K562 (cell line): ENCODE data around the gene H2BK1.

Experiments used
- CCNT2 ChIP-seq: IDR thresholded peaks from 2 replicates; pipeline ENCODE4 v1.6.1; 2011; ENCODE audit warnings: borderline replicate concordance, low read depth, mild to moderate bottlenecking, moderate library complexity, mixed read lengths, low read length; ENCODE audit not compliant: insufficient read length; ENCODE audit errors: extremely low read depth
- CHD2 ChIP-seq: IDR thresholded peaks from 2 replicates; pipeline ENCODE4 v1.6.1; 2011; ENCODE audit warnings: low read depth, low read length
- FOXM1 ChIP-seq, 2 experiments: fragments of 450-650 bp in 1 of 2; sonication (generic) in 1 of 2; formaldehyde crosslinking in 1 of 2; IDR thresholded peaks; 2 replicates each; pipeline versions ENCODE4 v1.6.1 to v1.9.0; 2017 to 2022; ENCODE audit warnings: low read depth in 2 of 2, mild to moderate bottlenecking in 2 of 2, missing genetic modification reagents in 1 of 2, moderate library complexity in 1 of 2
- GABPB1 ChIP-seq: sonication (generic); formaldehyde crosslinking; IDR thresholded peaks from 2 replicates; pipeline ENCODE4 v1.8.0; 2022; ENCODE audit warnings: mild to moderate bottlenecking, missing genetic modification reagents
- RNF2 ChIP-seq: sonication (generic); IDR thresholded peaks from 2 replicates; pipeline ENCODE4 v1.6.1; 2016
- SMC3 ChIP-seq: conservative IDR thresholded peaks from 2 replicates; pipeline ENCODE4 v1.6.1; 2011; ENCODE audit warnings: low read depth, low read length, improper control_type of control experiment; ENCODE audit not compliant: insufficient read depth
- SP2 ChIP-seq: IDR thresholded peaks from 2 replicates; pipeline ENCODE4 v1.6.1; 2011; ENCODE audit warnings: mild to moderate bottlenecking, low read depth, low read length, moderate library complexity; ENCODE audit not compliant: poor library complexity, severe bottlenecking; ENCODE audit errors: extremely low read depth
- STAT5A ChIP-seq: IDR thresholded peaks from 2 replicates; pipeline ENCODE4 v1.6.1; 2012; ENCODE audit warnings: low read length, inconsistent platforms, borderline replicate concordance
- ZNF121 ChIP-seq: sonication (generic); formaldehyde crosslinking; conservative IDR thresholded peaks from 2 replicates; pipeline ENCODE4 v1.8.0; 2022; ENCODE audit warnings: missing genetic modification reagents
- TF ChIP-seq, protein P1 (sequence below), 3 experiments: IDR thresholded peaks in 2 of 3; conservative IDR thresholded peaks in 1 of 3; 2 replicates each; pipeline ENCODE4 v1.5.1; 2011 to 2012; ENCODE audit warnings: low read length in 3 of 3, mild to moderate bottlenecking in 3 of 3, control low read depth in 2 of 3, improper control_type of control experiment in 1 of 3, inconsistent platforms in 1 of 3, low read depth in 1 of 3, mixed read lengths in 1 of 3, moderate library complexity in 1 of 3; ENCODE audit not compliant: insufficient read depth in 2 of 3

DNA sequence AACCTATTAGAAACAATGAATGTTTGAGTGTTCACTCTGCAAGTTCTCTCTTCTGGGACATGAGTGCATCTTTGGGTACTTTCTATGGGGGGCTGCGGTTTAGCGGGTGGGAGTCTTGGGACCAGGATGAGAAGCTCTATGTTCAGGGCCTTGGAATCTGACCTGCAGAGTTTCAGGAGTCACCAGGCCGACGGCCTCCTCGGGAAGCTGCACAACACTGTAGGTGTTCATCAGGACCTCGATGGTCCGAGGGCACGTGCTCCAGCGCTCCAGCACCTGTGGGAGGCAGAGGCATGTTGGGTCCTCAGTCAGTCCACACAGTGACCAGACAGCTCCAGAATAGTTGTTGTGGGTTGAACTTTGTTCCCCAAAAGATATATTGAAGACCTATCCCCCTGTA is 33.9 kb downstream of the H2BK1 start:
- no peak for TF ChIP-seq RNF2
- no peak for TF ChIP-seq SMC3
- no peak for TF ChIP-seq CCNT2
- no peak for TF ChIP-seq CHD2
- no peak for TF ChIP-seq SP2
- no peak for TF ChIP-seq FOXM1 (IDR thresholded peaks at IDR 0.05; ENCODE audit: low read depth)
- no peak for TF ChIP-seq FOXM1 (CRISPR knock-in tag; IDR thresholded peaks at IDR 0.05; ENCODE audit: low read depth)
- TF ChIP-seq STAT5A = no peak
- TF ChIP-seq ZNF121 (CRISPR knock-in tag) = no peak
- TF ChIP-seq, protein P1, sequence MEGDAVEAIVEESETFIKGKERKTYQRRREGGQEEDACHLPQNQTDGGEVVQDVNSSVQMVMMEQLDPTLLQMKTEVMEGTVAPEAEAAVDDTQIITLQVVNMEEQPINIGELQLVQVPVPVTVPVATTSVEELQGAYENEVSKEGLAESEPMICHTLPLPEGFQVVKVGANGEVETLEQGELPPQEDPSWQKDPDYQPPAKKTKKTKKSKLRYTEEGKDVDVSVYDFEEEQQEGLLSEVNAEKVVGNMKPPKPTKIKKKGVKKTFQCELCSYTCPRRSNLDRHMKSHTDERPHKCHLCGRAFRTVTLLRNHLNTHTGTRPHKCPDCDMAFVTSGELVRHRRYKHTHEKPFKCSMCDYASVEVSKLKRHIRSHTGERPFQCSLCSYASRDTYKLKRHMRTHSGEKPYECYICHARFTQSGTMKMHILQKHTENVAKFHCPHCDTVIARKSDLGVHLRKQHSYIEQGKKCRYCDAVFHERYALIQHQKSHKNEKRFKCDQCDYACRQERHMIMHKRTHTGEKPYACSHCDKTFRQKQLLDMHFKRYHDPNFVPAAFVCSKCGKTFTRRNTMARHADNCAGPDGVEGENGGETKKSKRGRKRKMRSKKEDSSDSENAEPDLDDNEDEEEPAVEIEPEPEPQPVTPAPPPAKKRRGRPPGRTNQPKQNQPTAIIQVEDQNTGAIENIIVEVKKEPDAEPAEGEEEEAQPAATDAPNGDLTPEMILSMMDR (IDR thresholded peaks at IDR 0.05 in 2 of 3, conservative IDR thresholded peaks at IDR 0.05 in 1 of 3; ENCODE audit: insufficient read depth in 2 of 3, low read depth in 1 of 3, low read length in 3 of 3) = no peak
- TF ChIP-seq GABPB1 (CRISPR knock-in tag) = no peak
